MM.1S (cell line): ENCODE results near the gene STRADA.

Experiments
- DNase-seq: peaks from one replicate; pipeline ENCODE4 v3.0.0-alpha.2; 2015
- H2AFZ ChIP-seq: fragments of 300-600 bp; sonication (generic); 2 replicates; pipeline ENCODE4 v1.6.0; 2016; ENCODE audit warnings: antibody characterized with exemption, low read length
- H3F3A ChIP-seq: fragments of 300-600 bp; sonication (generic); 2 replicates; pipeline ENCODE4 v1.6.1; 2016; ENCODE audit warnings: mild to moderate bottlenecking, antibody characterized with exemption, low read length, moderate library complexity, mixed read lengths; ENCODE audit not compliant: insufficient read depth
- H3K27ac ChIP-seq: fragments of 300-600 bp; sonication (generic); 2 replicates; pipeline ENCODE4 v1.5.1; 2016; ENCODE audit warnings: mild to moderate bottlenecking, low read length
- H3K27me3 ChIP-seq: fragments of 300-600 bp; sonication (generic); replicated peaks from 2 replicates; pipeline ENCODE4 v1.6.0; 2016; ENCODE audit warnings: low read length; ENCODE audit not compliant: insufficient read depth
- H3K36me3 ChIP-seq: fragments of 300-600 bp; sonication (generic); replicated peaks from 2 replicates; pipeline ENCODE4 v1.6.1; 2016; ENCODE audit warnings: mild to moderate bottlenecking, low read length, mixed read lengths; ENCODE audit not compliant: insufficient read depth
- H3K4me1 ChIP-seq: fragments of 300-600 bp; sonication (generic); 2 replicates; pipeline ENCODE4 v1.6.1; 2016; ENCODE audit warnings: low read length, mixed read lengths
- H3K4me2 ChIP-seq: fragments of 300-600 bp; sonication (generic); 2 replicates; pipeline ENCODE4 v1.6.0; 2016; ENCODE audit warnings: low read depth, low read length
- H3K4me3 ChIP-seq: fragments of 300-600 bp; sonication (generic); 2 replicates; pipeline ENCODE4 v1.5.1; 2016; ENCODE audit warnings: low read length, mixed read lengths
- H3K79me2 ChIP-seq: fragments of 300-600 bp; sonication (generic); 2 replicates; pipeline ENCODE4 v1.6.1; 2016; ENCODE audit warnings: mixed run types, low read length, mixed read lengths
- H3K9ac ChIP-seq: fragments of 300-600 bp; sonication (generic); 2 replicates; pipeline ENCODE4 v1.6.1; 2016; ENCODE audit warnings: low read length, mixed read lengths
- H3K9me2 ChIP-seq: fragments of 300-600 bp; sonication (generic); replicated peaks from 2 replicates; pipeline ENCODE4 v1.6.1; 2016; ENCODE audit warnings: mild to moderate bottlenecking, low read length, mixed read lengths; ENCODE audit not compliant: insufficient read depth
- H3K9me3 ChIP-seq: fragments of 300-600 bp; sonication (generic); replicated peaks from 2 replicates; pipeline ENCODE4 v1.6.1; 2016; ENCODE audit warnings: mild to moderate bottlenecking, low read length, mixed read lengths; ENCODE audit not compliant: insufficient read depth
- H4K20me1 ChIP-seq: fragments of 300-600 bp; sonication (generic); 2 replicates; pipeline ENCODE4 v1.6.1; 2016; ENCODE audit warnings: mild to moderate bottlenecking, low read length, moderate library complexity, mixed read lengths; ENCODE audit not compliant: insufficient read depth
- EZH2 ChIP-seq: fragments of 300-600 bp; sonication (generic); optimal IDR thresholded peaks from 2 replicates; pipeline ENCODE3; 2017; ENCODE audit warnings: low read depth, mild to moderate bottlenecking, antibody characterized with exemption, low read length, mixed read lengths
- EZH2phosphoT487 ChIP-seq: fragments of 300-600 bp; sonication (generic); IDR thresholded peaks from 2 replicates; pipeline ENCODE4 v1.6.1; 2018; ENCODE audit warnings: antibody characterized with exemption, low read length
- TF ChIP-seq, protein P1 (sequence below): fragments of 300-600 bp; sonication (generic); IDR thresholded peaks from 2 replicates; pipeline ENCODE4 v1.5.1; 2016; ENCODE audit warnings: antibody characterized with exemption, low read length, mixed read lengths

STRADA gene

GRCh38 chr17:63694950-63695773 is 46.4 kb downstream of the STRADA start:
- no peak for DNase-seq
- no peaks in the 10 kb centered on the region for H3K36me3 ChIP-seq
- H3K9me3 ChIP-seq: no peaks in the 10 kb centered on the region
- no peaks in the 10 kb centered on the region for H3K79me2 ChIP-seq
- no peaks in the 10 kb centered on the region for H4K20me1 ChIP-seq
- H3F3A ChIP-seq: no peaks in the 10 kb centered on the region
- H3K4me2 ChIP-seq: no peak overlapping the region
- H3K9ac ChIP-seq: no peak overlapping the region
- TF ChIP-seq, protein P1, sequence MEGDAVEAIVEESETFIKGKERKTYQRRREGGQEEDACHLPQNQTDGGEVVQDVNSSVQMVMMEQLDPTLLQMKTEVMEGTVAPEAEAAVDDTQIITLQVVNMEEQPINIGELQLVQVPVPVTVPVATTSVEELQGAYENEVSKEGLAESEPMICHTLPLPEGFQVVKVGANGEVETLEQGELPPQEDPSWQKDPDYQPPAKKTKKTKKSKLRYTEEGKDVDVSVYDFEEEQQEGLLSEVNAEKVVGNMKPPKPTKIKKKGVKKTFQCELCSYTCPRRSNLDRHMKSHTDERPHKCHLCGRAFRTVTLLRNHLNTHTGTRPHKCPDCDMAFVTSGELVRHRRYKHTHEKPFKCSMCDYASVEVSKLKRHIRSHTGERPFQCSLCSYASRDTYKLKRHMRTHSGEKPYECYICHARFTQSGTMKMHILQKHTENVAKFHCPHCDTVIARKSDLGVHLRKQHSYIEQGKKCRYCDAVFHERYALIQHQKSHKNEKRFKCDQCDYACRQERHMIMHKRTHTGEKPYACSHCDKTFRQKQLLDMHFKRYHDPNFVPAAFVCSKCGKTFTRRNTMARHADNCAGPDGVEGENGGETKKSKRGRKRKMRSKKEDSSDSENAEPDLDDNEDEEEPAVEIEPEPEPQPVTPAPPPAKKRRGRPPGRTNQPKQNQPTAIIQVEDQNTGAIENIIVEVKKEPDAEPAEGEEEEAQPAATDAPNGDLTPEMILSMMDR: no peak
- TF ChIP-seq EZH2 (no peak), EZH2phosphoT487 (no peak)
- H3K4me3 ChIP-seq: no peak overlapping the region
- H3K27me3 ChIP-seq: no peaks in the 10 kb centered on the region
- H3K9me2 ChIP-seq: no peaks in the 10 kb centered on the region
- no peak overlapping the region for H2AFZ ChIP-seq
- H3K27ac ChIP-seq: no peak overlapping the region
- peaks cover 5% of the 10 kb centered on the region for H3K4me1 ChIP-seq

GRCh38 chr17:63694229-63694949 is 47.2 kb downstream of the STRADA start:
- H3K27me3 ChIP-seq: no peaks in the 10 kb centered on the region
- no peak overlapping the region for H3K27ac ChIP-seq
- no peak overlapping the region for H3K4me2 ChIP-seq
- DNase-seq: no peak
- H3K9me3 ChIP-seq: no peaks in the 10 kb centered on the region
- H3K36me3 ChIP-seq: no peaks in the 10 kb centered on the region
- H4K20me1 ChIP-seq: no peaks in the 10 kb centered on the region
- H3K79me2 ChIP-seq: no peaks in the 10 kb centered on the region
- H2AFZ ChIP-seq: no peak overlapping the region
- H3K9ac ChIP-seq: no peak overlapping the region
- H3K4me3 ChIP-seq: no peak overlapping the region
- peaks cover 5% of the 10 kb centered on the region for H3K4me1 ChIP-seq
- no peaks in the 10 kb centered on the region for H3K9me2 ChIP-seq
- TF ChIP-seq, protein P1: no peak
- no peaks in the 10 kb centered on the region for H3F3A ChIP-seq

- no peak overlapping the region for H3K4me2 ChIP-seq
- H3K79me2 ChIP-seq: no peaks in the 10 kb centered on the region
- no peak overlapping the region for H3K4me3 ChIP-seq
- no peaks in the 10 kb centered on the region for H3K9me2 ChIP-seq
- no peak overlapping the region for H3K9ac ChIP-seq
- TF ChIP-seq EZH2phosphoT487: no peak
- no peak for TF ChIP-seq EZH2
- TF ChIP-seq, protein P1: no peak
- H2AFZ ChIP-seq: no peak overlapping the region
- no peaks in the 10 kb centered on the region for H3K36me3 ChIP-seq
- no peak overlapping the region for H3K27ac ChIP-seq
- no peaks in the 10 kb centered on the region for H3K27me3 ChIP-seq
- peaks cover 5% of the 10 kb centered on the region for H3K4me1 ChIP-seq
- H3K9me3 ChIP-seq: no peaks in the 10 kb centered on the region
- DNase-seq: no peak
- H4K20me1 ChIP-seq: no peaks in the 10 kb centered on the region
- H3F3A ChIP-seq: no peaks in the 10 kb centered on the region
Measured at GRCh38 chr17:63693411-63694113, 48.0 kb downstream of the STRADA start.
